GM18508 (cell line): ENCODE results near the gene LMO1.

Source experiments
- ATAC-seq: cut with Tn5 transposase; IDR thresholded peaks from one replicate; pipeline ENCODE4 v1.9.1; 2021; ENCODE audit warnings: moderate number of reproducible peaks; ENCODE audit not compliant: insufficient read depth, unreplicated experiment

The LMO1 gene

DNA sequence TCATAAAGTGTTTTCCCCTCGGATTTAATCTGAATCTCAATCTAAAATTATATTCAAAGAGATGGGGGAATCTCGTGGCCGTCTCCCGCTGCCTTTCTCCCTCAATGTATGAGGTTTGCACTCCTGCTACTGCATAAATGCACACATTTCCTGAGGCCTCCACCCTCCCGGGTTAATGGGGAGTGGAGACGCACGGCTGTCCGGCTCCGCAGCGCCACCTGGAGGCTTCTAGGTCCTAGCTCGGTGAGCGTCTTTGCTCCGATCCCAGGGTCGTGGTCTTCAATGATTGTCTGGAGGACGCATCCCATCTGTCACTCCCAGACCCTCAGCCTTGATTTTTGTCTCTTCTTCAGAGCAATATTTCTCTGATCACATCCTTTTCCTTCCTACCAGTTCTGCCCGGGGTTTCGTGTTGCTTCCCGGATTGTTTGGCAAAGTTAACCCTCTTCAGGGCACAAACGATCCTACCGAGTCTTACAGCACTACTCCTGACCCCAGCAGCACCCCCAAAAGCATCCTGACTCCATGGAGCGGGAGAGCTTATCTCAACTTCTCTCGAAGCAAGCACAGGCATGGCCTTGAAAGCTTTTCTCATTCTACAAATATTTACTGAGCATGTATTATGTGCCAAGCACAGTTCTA, at the start of gene LMO1:
TSS of gene LMO1 (minus strand) at position 110 of the 642 bp plus-strand sequence. CDS start 516 bp downstream, outside the sequence.
- no peak for ATAC-seq

DNA sequence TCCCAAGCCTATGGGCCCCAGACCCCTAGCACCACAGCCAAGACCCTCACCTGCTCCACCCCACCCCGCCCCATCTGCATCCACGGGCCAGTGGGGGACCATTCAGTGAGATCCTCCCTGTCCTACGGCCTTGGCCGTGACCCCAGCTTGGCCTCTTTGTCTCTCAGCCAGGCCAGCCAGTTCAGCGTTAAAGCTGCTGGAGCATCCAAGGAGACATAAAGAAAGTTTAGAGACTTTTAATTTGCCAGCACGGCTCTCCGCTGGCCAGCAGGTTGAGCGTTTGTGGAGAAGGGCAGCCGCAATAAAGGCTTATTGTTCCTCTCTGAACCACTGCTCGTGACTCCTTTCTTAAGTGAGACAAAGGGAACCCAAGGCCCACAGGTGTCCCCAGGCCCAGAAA, 49.3 kb upstream of the LMO1 start:
- ATAC-seq, result no peak

DNA sequence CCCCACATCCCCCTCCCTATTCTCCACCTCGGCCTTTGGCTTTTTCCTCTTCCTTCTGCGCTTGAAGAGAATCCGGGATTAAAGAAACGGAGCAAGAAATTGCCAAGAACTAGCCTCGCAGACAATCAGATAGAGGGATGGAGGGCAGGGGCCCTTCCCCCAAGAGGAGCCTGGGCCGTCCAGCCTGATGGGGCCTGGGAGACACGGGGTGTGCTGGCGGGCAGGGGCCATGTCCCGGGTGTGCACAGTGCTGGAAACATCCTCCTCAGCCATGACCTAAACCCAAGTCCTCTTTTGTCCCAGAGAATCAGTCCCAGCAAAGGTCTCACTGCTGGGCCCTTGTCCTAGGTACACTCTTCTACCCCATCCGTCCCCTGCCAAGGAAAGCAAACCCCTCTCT, 47.7 kb upstream of the LMO1 start:
- ATAC-seq, result no peak

DNA sequence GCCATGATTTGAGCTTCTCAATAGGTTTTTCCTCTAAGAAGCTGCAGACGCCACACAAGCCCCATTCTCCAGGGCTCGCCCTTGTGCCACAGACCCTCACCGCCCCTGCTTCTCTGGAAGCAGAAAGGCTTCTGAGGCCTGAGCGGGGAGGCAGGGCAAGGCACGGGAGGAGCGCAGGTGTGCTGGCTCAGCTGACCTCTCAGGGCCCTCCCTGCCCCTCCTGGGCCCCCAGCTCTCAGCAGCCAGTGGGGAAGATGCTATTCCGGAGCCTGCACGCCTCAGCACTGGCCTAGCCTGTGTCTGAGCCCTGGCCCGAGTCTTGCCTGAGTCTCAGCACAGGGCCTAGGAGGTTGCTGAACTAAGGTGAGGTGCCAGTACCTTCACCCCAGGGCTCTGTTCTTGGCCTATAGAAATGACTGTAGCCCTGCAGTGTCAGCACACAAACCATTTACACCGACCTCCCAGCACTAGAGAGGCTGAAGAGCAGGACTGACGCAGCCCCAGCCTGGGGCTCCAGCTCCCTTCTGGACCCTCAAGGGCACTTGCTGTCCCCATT, 47.1 kb upstream of the LMO1 start:
- ATAC-seq, result no peak

DNA sequence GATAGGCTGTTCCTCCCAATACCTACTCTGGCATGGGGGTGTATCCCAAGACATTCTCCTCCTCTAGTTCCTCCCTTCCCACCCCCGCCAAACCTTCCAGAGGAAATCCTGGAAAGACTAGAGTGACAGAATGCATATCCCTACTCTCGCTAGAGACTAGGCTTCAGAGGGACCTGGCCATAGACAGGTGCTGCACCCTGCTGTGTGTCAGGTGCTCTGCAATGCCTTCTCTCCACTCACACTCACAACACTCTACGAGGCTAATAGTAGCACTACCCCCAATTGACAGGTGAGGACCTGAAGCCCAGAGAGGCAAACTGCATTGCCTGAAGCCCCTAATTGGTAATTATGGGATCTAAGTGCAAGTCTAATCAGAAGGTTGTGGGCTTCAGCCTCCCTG, 46.2 kb upstream of the LMO1 start:
- ATAC-seq, result no peak

DNA sequence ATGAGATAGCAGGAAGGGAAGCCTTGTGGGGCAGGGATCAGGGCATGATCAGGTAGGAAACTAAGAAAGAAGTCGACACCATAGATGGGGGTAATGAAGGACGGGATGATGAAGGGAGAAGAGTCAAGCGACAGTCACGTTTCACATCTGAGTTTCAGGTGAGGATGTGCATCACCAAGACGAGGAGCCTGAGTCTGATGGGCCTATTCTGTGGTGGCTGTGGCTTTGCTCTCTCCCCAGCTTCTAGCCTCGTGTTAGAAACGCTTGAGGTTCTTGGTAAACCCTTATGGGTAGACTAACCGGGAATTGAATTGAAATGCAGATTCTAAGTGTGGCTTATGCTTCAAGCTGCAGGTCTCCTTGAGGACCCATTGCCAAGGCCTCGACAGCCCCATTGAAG, 45.6 kb upstream of the LMO1 start:
- ATAC-seq, result no peak

DNA sequence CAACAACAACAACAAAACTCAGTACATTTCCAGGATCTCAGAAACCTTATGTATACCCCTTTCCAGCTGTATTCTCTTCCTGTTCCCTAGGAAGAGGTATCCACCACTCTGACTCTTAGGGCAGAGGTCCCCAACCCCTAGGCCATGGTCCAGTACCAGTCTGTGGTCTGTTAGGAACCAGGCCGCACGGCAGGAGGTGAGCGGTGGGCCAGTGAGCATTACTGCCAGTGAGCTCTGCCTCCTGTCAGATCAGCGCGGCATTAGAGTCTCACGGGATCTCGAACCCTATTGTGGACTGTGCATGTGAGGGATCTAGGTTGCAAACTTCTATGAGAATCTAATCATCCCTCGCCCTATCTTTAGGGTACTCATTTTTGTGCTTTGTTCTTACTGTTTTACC, 43.9 kb upstream of the LMO1 start:
- no peak for ATAC-seq

DNA sequence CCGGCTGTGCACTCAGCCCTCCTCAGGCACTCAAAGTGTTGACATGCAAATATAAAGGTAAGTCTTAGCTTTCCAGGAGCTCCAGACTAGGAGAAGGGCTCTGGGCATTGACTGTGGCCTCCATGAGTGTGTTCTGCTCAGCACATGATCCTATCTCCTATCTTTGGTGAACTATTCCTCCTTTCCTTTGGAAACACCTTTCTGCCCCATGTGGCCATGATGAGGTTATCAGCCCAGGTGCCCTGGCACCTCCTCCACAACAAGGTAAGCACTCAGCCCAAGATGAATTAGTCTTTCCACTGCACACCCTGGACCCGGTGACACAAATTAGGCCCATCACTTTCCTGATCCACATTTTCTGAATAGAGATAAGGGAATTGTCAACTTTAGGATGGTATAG, 37.9 kb upstream of the LMO1 start:
- ATAC-seq, result no peak

DNA sequence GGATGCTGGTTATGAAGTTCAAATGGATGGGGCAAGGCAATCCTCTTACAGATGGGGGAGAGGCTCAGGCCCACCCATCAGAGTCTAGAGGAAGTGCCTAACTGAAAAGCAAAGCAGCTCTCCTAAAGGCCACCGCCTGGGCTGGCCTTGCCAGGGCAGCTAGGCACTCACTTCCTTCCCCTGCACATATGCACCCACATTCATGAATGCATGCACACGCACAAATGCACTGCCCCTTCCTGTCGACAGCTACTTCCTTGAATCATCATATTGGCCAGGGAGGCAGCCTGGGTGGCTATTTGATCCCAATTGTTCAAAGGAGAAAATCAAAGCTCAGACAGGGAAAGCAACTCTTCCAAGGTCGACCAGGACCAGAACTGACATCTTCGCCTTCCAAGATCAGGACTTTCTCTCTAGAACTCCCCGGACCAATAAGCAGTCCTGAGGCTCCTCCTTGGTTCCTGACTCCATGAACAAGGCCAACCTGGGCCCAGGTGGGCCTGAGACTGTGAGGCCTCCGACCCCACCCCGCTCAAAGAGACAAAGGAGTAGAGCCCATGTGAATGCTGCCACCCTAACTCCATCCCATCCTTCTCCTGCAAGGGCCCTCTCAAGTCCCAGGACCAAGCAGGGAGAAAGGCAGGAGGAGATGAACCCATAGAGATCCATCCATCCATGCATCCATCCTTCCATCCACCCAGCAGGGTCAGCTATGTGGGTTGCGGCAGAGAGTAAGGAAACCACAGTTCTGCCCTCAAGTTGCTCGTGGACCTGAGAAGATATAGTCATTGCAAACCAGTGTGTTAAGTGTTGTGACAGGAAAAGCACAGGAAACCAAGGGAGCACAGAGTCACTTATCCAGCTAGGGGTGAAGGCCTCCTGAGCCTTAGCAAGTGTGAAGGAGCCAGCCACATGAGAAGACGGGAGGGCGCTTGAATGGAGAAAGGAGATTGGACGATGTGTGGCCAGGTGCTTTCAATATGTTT, 35.4 kb upstream of the LMO1 start:
- ATAC-seq, result no peak

DNA sequence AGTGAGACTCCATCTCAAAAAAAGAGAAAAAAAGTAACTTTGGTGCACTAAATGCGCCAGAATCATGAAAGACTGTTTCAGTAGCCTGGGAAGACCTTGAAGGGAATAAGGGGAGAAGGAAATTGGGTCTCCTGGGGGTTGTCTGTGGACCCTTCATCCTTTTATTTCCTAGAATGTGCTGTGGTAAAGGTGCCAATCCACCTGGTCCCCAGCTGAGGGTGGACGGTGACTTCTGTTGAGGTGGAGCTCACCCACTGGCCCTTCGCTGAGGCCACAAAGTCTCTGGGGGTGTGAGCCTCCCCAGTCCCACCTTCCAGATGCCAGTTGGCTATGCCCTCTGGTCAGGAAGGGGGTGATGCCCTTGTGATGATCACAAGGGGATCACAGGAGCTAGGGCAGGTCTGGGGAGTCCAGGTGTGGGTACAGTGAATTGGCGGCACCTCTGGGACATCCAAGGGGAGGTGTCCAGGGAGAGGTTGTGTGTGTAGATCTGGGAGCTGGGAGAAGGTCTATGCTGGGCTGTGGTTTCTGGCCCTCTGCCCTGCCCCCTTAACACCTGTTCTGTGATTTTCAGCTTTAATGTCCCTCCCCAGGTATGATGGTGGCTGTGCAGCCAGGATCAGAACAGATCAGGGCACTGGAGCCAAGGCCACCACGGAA, 34.2 kb upstream of the LMO1 start:
- no peak for ATAC-seq

DNA sequence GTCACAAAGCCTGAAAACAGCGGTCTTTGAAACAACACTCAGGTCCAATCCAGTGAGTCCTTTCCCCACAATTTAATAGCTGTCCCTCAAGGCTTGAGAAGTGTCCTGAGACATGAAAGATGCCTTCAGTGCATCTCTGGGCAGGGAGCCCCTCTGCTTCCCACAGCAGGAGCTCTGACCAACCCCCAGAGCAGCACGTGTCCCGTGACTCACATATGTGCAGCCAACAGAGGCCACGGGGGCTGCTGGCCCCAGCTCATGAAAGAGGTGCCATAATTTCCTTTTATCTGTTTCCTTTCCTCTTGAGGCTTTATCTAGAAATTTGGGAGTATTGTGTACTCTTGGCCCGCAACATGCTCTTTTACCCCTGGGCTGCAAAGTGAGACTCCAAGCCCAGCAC, 33.2 kb upstream of the LMO1 start:
- no peak for ATAC-seq

DNA sequence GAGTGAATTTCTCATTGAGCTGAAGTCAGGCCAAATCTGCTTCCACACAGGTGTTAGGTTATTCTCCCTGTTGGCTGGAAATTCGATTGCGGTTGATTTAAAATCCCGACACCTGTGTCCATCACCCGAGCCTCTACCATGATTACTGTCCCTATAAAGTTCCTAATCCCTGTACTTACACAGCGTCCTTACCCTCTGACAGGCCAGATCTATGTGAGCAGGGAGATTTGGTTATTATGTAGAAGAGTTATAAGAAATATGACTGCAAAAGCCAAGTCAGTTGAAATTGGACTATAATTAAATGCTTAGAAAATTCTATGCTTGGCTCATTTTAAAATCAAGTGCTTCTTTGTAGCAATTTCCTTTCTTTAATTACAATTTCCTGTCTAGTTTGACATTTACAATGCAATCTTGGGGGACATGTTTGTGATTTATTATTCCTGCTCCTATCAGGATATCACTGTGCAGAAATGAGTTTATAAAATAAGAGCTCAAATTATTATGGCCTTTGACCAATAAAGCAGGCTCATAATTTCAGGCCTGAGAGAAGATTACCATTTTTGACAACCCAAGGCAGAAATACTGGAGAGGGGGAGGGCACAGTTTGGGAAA, 32.5 kb upstream of the LMO1 start:
- no peak for ATAC-seq

DNA sequence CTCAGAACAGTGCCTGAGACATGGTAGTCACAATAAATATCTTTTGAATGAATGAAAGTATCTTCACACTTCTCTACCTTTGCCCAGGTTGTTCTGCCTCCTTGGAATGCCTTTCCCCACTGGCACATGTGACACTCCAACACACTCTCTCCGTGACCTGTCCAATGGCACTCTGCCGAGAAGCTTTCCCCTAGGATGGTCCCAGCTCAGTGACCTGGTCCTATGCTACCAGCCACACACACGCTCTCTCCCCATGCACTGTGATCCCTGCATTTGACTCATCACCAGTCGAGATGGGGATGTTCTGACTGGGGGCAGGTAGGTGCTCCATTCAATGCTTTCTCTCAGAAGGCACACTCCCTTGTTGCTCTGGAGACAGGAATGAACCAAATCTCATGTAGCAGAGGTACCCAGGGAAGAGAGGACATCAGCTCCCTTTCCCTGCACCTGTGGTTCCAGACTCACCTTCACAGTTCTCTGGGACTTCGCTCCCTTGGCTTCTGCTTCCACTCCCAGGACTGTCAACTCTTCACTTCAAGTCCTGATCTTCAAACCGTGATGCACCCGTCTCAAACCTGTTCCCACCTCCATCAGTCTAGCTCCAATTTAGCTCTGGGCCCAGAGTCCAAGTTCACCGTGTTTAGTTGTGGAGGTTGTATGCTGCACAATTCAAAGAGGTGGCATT, 30.7 kb upstream of the LMO1 start:
- no peak for ATAC-seq

DNA sequence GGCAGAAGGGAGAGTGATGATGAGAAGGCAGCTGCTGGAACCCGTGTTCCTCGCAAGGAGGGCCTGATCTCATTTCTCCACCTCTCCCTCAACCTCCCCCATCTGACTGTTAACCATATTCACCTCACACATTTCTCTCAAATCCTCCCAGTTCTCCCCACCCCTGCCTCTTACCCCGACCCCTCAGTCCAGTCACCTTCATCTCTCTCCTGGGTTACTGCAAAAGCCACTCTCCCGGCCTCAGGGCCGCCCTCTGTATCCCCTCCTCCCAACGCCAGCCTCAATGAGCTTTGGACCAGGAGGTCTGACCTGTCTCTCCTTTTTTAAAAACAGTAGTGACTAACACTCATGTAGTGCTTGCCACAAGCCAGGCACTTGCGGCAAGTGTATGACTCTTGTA, 29.5 kb upstream of the LMO1 start:
- no peak for ATAC-seq

DNA sequence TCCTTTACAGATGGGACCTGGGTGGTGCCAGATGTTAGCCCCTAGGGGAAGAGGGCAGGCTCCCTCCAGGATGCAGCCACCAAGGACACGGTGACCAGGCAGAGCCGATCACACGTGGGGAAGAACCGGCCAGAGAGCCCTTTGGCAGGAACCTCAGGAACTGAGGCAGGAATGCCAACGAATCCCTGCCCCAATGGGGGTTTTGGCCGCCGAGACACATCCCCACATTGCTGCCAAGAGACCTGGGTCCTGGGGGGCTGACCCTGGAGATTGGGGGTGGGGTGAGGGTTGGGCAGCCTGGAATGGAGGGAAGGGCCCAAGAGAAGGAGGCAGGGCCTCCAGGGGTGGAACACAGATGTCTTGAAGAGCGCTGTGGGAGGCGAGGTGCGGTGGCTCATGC, 28.7 kb upstream of the LMO1 start:
- ATAC-seq, result no peak

DNA sequence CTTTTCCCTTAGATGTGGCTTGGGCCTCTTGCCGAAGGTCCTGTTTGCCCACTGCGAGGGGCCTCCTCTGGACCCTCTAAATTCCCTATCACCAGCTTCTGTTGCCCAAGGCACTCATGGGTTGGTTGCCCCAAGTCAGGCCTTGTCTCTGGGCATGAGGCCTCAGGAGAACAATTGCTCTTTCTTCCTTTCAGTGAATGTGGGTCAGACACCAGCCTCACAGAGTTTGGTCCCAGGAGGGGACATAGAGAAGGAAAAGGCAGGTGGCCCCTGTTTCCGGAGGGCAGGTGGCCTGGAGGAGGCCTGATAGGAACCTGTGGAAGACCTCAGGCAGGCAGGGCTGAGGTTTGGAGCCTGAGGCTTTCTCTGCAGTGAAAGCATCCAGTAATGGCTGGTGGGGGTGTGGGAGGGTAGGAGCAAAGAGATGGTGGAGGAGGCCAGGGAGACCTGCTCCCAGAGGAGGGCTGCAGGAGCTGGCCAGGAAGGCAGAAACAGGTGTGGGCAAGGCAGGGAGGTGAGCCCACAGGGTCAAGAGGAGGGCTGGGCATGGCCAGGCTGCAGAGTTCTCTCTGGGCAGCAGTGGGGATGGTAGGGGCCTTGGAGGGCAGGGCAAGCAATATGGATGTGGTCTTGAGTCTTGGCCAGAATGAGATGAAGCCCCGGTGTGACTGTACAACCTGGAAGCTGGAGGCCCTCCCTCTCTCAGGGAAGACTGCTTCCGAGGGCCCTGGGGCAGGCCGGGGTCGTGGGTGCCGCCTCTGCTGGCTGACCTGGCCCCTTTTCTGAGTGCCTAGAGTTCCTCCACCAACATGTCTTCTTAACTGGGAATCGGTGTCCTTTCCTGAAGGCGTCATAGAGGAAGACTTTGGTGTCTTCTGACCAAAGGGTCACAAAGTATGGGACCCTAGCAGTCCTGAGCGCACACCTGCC, 28.0 kb upstream of the LMO1 start:
- ATAC-seq, result no peak

DNA sequence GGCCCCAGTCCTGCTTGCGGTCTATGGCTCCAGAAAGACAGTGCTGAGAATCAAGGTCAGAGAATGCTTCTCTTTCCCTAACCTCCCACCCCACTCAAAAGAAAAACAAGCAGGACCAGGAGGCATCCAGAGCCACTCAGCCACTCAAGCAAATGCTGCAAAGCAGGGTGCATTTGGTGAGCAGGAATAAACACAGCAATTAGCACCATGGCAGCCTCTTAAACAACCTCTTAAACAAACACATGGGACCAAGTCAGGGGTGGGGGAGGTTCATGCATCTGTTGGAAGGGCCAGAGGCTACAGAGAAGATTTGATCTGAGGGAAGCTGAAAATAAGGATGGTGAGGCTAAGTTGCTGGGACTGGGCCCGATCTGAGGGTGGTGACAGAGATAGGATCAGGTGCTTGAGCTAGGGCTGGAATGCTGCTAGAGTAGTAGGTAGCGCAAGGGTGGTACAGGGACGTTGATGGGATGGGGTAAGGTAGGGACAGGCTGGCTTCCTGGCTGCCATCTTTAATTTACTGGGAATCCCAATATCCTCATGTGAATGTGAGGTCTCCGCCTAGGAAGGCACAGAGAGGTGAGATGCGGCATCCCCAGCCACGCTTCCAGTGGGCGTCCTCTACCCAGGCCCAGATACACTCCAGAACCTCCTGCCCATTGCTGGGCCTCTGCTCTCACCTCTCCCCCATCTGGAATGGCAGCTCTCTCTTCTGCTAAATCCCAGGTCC, 26.6 kb upstream of the LMO1 start:
- ATAC-seq, result no peak

DNA sequence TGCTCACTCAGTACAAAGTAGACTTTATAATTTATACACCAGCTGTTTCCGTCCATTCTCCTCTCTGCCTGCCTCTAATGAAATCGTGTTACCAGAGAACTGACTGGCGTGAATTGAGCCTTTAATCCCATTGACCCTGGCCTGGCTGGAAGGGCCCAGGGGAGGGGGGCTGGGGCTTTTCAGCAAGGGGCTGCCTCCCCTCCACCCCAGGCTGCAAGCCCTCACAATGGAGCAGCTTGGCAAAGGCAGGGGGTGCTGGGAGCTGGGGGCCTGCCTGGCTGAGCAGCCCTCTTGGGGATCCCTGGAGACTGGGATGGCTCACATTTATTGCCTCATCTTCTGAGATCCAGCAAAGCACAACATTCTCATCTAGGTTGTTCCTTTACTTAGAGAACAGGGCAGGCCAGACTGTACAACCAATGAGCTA, 25.8 kb upstream of the LMO1 start:
- no peak for ATAC-seq
